Mesenchymal stem cell (in vitro differentiated cells and primary cell): ENCODE results near the gene BCDIN3D.
A peak's percentile ranks its signal among the peaks of the same experiment; 100 is the strongest.

Source experiments
- DNase-seq: peaks from one replicate; pipeline ENCODE4 v3.0.0-alpha.2; 2013
- H2AFZ ChIP-seq: one replicate; pipeline ENCODE4 v1.6.1; 2013; ENCODE audit warnings: low read depth, mild to moderate bottlenecking, control low read depth, inconsistent platforms, low read length, moderate library complexity
- H2AK5ac ChIP-seq: 2 replicates; pipeline ENCODE4 v1.6.1; 2013; ENCODE audit warnings: low read length, moderate library complexity, mild to moderate bottlenecking, inconsistent platforms; ENCODE audit not compliant: severe bottlenecking
- H2BK120ac ChIP-seq: one replicate; pipeline ENCODE4 v1.6.1; 2013; ENCODE audit warnings: low read depth, mild to moderate bottlenecking, inconsistent platforms, low read length, moderate library complexity
- H2BK12ac ChIP-seq, 2 experiments: one replicate each; pipeline ENCODE4 v1.6.1; 2013; ENCODE audit warnings: inconsistent platforms in 2 of 2, low read length in 2 of 2, mild to moderate bottlenecking in 2 of 2, moderate library complexity in 2 of 2, control low read depth in 1 of 2
- H2BK15ac ChIP-seq: one replicate; pipeline ENCODE4 v1.6.1; 2013; ENCODE audit warnings: mild to moderate bottlenecking, low read depth, inconsistent platforms; ENCODE audit not compliant: poor library complexity, severe bottlenecking
- H2BK5ac ChIP-seq: 2 replicates; pipeline ENCODE4 v1.6.1; 2013; ENCODE audit warnings: low read depth, mild to moderate bottlenecking, low read length, control low read depth, inconsistent platforms; ENCODE audit not compliant: poor library complexity, severe bottlenecking
- H3K14ac ChIP-seq, 2 experiments: one replicate each; pipeline ENCODE4 v1.6.1; 2013; ENCODE audit warnings: inconsistent platforms in 2 of 2, low read length in 2 of 2, control low read depth in 1 of 2, mild to moderate bottlenecking in 1 of 2, moderate library complexity in 1 of 2
- H3K18ac ChIP-seq, 2 experiments: one replicate each; pipeline ENCODE4 v1.6.1; 2013; ENCODE audit warnings: inconsistent platforms in 2 of 2, low read length in 2 of 2, control low read depth in 1 of 2, low read depth in 1 of 2, mild to moderate bottlenecking in 1 of 2
- H3K23ac ChIP-seq, 2 experiments: one replicate each; pipeline ENCODE4 v1.6.1; 2013; ENCODE audit warnings: inconsistent platforms in 2 of 2, low read length in 2 of 2, mild to moderate bottlenecking in 2 of 2, moderate library complexity in 2 of 2, control low read depth in 1 of 2
- H3K27ac ChIP-seq: 2 replicates; pipeline ENCODE4 v1.5.1; 2013; ENCODE audit warnings: mild to moderate bottlenecking, moderate library complexity, low read length, control low read depth, inconsistent platforms; ENCODE audit not compliant: poor library complexity, severe bottlenecking
- H3K27me3 ChIP-seq, 2 experiments: 2 replicates each; pipeline versions ENCODE4 v1.6.1 to v1.7.0; 2013; ENCODE audit warnings: low read length in 2 of 2, mild to moderate bottlenecking in 2 of 2, moderate library complexity in 2 of 2, control low read depth in 1 of 2, inconsistent platforms in 1 of 2; ENCODE audit not compliant: control insufficient read depth in 1 of 2, insufficient read depth in 1 of 2
- H3K36me3 ChIP-seq, 2 experiments: 2 replicates each; pipeline versions ENCODE4 v1.6.1 to v1.7.0; 2013; ENCODE audit warnings: low read length in 2 of 2, control low read depth in 1 of 2, inconsistent platforms in 1 of 2, low read depth in 1 of 2, mild to moderate bottlenecking in 1 of 2; ENCODE audit not compliant: insufficient read depth in 2 of 2, control insufficient read depth in 1 of 2
- H3K4ac ChIP-seq, 2 experiments: one replicate each; pipeline ENCODE4 v1.6.1; 2013; ENCODE audit warnings: inconsistent platforms in 2 of 2, low read length in 2 of 2, mild to moderate bottlenecking in 2 of 2, moderate library complexity in 2 of 2, control low read depth in 1 of 2, low read depth in 1 of 2
- H3K4me1 ChIP-seq: 2 replicates; pipeline ENCODE4 v1.6.1; 2013; ENCODE audit warnings: low read depth, low read length, control low read depth; ENCODE audit not compliant: control insufficient read depth, insufficient read depth
- H3K4me2 ChIP-seq: 2 replicates; pipeline ENCODE4 v1.6.1; 2013; ENCODE audit warnings: low read length, mild to moderate bottlenecking, inconsistent platforms; ENCODE audit not compliant: poor library complexity, severe bottlenecking
- H3K4me3 ChIP-seq, 2 experiments: 2 replicates each; pipeline versions ENCODE4 v1.5.1 to v1.7.0; 2013; ENCODE audit warnings: low read length in 2 of 2, mild to moderate bottlenecking in 2 of 2, control low read depth in 1 of 2, low read depth in 1 of 2; ENCODE audit not compliant: insufficient read depth in 1 of 2
- H3K79me1 ChIP-seq: replicated peaks from 2 replicates; pipeline ENCODE4 v1.6.1; 2013; ENCODE audit warnings: mild to moderate bottlenecking, control low read depth, low read length, inconsistent platforms; ENCODE audit not compliant: poor library complexity, severe bottlenecking
- H3K9ac ChIP-seq: 2 replicates; pipeline ENCODE4 v1.7.0; 2013; ENCODE audit warnings: mild to moderate bottlenecking, low read length, moderate library complexity
- H3K9me3 ChIP-seq: 2 replicates; pipeline ENCODE4 v1.7.0; 2013; ENCODE audit warnings: mild to moderate bottlenecking, low read length; ENCODE audit not compliant: control insufficient read depth
- H4K8ac ChIP-seq: one replicate; pipeline ENCODE4 v1.6.1; 2013; ENCODE audit warnings: inconsistent platforms, mild to moderate bottlenecking, low read length, moderate library complexity
- H4K91ac ChIP-seq: one replicate; pipeline ENCODE4 v1.6.1; 2013; ENCODE audit warnings: mild to moderate bottlenecking, low read length, inconsistent platforms
- WGBS: methylation state at CpG from one replicate; pipeline ENCODE4 v1.1.7; 2013; ENCODE audit warnings: mixed read lengths; 5-methylcytosine and 5-hydroxymethylcytosine counted together

Gene BCDIN3D

DNA sequence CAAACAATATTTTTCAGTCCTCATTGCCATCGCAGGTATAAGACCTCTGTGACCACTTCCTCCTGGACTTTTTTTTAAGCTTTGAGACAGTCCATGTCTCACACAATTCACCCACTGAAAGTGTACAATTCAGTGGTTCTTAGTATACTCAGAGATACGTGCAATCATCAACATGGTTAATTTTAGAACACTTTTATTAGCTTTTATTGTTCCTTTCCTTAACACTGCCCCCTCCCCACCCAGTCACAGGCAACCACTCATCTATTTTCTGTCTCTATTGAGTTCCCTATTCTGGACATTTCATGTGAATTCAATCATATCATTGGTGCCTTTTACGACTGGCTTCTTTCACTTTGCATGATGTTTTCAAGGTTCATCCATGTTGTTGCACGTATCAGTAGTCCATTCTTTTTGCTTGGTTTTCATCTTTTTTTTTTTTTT is 30.9 kb downstream of the BCDIN3D start:
- Histone ChIP-seq H3K36me3 (peaks cover 35 to 40% of the 10 kb centered on the region in 2 experiments), H2BK15ac (no peak overlapping the region), H3K4me3 (no peak overlapping the region), H3K4me1 (peaks cover 31% of the 10 kb centered on the region), H3K23ac (no peak overlapping the region), H3K4me2 (no peak overlapping the region), H2AFZ (no peak overlapping the region), H3K9me3 (no peaks in the 10 kb centered on the region), H2BK120ac (no peak overlapping the region), H3K27me3 (no peaks in the 10 kb centered on the region), H3K4ac (no peak overlapping the region), H4K91ac (no peak overlapping the region), H3K27ac (no peak overlapping the region), H3K79me1 (peaks cover 46% of the 10 kb centered on the region), H2AK5ac (no peak overlapping the region), H2BK12ac (no peak overlapping the region), H3K9ac (no peak overlapping the region), H4K8ac (no peak overlapping the region), H3K18ac (no peak overlapping the region), H3K14ac (no peak overlapping the region), H2BK5ac (no peak overlapping the region)
- WGBS: 87% methylated on average over 4 of the region's 4 CpGs
- no peak for DNase-seq

DNA sequence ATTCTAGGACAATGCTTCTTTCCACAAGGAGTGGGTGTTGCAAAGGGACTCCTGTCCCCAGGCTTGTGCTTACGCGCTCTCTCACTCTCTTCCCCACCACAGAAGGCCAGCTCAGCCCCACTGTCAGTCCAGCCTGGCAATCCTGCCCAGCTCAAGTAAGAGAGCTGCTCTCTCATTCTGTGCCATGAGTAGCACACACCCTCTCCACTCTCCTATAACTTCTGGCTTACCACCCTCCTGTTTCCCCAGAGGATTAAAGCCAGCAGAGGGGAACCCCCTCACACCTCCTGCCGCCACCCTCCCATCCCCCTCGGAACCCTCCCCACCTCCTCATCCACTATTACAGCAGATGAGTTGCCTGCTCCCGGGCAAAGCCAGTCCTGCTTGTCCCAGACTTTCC is 31.8 kb downstream of the BCDIN3D start:
- DNase-seq: no peak
- Histone ChIP-seq H3K23ac (no peak overlapping the region), H3K4me3 (no peak overlapping the region), H2BK5ac (peak overlapping the region; percentile 76), H3K4me1 (peaks cover 32% of the 10 kb centered on the region), H3K9ac (no peak overlapping the region), H2BK120ac (no peak overlapping the region), H2AFZ (no peak overlapping the region), H3K14ac (peak overlapping the region in 1 of 2 experiments; percentile 74), H3K18ac (peak overlapping the region in 1 of 2 experiments; percentile 14), H2BK15ac (no peak overlapping the region), H3K27ac (no peak overlapping the region), H3K4ac (no peak overlapping the region), H4K91ac (peak overlapping the region; percentile 34), H3K4me2 (no peak overlapping the region), H3K36me3 (peaks cover 35 to 45% of the 10 kb centered on the region in 2 experiments), H2AK5ac (no peak overlapping the region), H3K27me3 (no peaks in the 10 kb centered on the region), H2BK12ac (no peak overlapping the region), H3K79me1 (peaks cover 53% of the 10 kb centered on the region), H3K9me3 (no peaks in the 10 kb centered on the region), H4K8ac (no peak overlapping the region)
- WGBS: 90% methylated on average over 5 of the region's 5 CpGs

- Histone ChIP-seq H2BK5ac (peak overlapping the region; percentile 20), H3K9me3 (no peaks in the 10 kb centered on the region), H3K18ac (peak overlapping the region; percentile 10 to 70), H4K8ac (peak overlapping the region; percentile 42), H3K9ac (peak overlapping the region; percentile 68), H3K4me1 (peaks cover 32% of the 10 kb centered on the region), H3K79me1 (peaks cover 60% of the 10 kb centered on the region), H3K4me3 (peak overlapping the region in 1 of 2 experiments; percentile 50), H2AFZ (no peak overlapping the region), H3K27ac (no peak overlapping the region), H3K23ac (no peak overlapping the region), H4K91ac (no peak overlapping the region), H2BK15ac (peak overlapping the region; percentile 39), H3K4ac (no peak overlapping the region), H3K36me3 (peaks cover 35 to 48% of the 10 kb centered on the region in 2 experiments), H3K14ac (no peak overlapping the region), H2BK12ac (peak overlapping the region in 1 of 2 experiments; percentile 70), H2AK5ac (no peak overlapping the region), H3K4me2 (no peak overlapping the region), H2BK120ac (no peak overlapping the region), H3K27me3 (no peaks in the 10 kb centered on the region)
- DNase-seq: no peak
- WGBS: 47% methylated on average over 7 of the region's 9 CpGs
Measured at GRCh38 chr12:49809906-49810389, 33.0 kb downstream of the BCDIN3D start.

GRCh38 chr12:49809381-49809905 is 33.5 kb downstream of the BCDIN3D start:
- H2BK5ac ChIP-seq: peak overlapping the region; percentile 20
- no peaks in the 10 kb centered on the region for H3K9me3 ChIP-seq
- H2AFZ ChIP-seq: no peak overlapping the region
- WGBS: no CpG with 5 or more reads among the region's 4 CpGs
- peak overlapping the region in 1 of 2 experiments; percentile 22 for H3K4ac ChIP-seq
- no peaks in the 10 kb centered on the region for H3K27me3 ChIP-seq
- no peak overlapping the region for H2BK15ac ChIP-seq
- H3K4me3 ChIP-seq: peak overlapping the region in 1 of 2 experiments; percentile 50
- peak overlapping the region; percentile 10 to 93 for H3K18ac ChIP-seq
- H3K9ac ChIP-seq: peak overlapping the region; percentile 68
- no peak overlapping the region for H2AK5ac ChIP-seq
- H3K27ac ChIP-seq: no peak overlapping the region
- peak overlapping the region in 1 of 2 experiments; percentile 87 for H3K14ac ChIP-seq
- H3K79me1 ChIP-seq: peaks cover 65% of the 10 kb centered on the region
- H3K36me3 ChIP-seq: peaks cover 36 to 54% of the 10 kb centered on the region in 2 experiments
- H3K4me1 ChIP-seq: peaks cover 32% of the 10 kb centered on the region
- peak overlapping the region in 1 of 2 experiments; percentile 80 for H2BK12ac ChIP-seq
- H4K8ac ChIP-seq: peak overlapping the region; percentile 43
- H3K23ac ChIP-seq: peak overlapping the region in 1 of 2 experiments; percentile 94
- H2BK120ac ChIP-seq: no peak overlapping the region
- peak overlapping the region; percentile 35 for H4K91ac ChIP-seq
- DNase-seq: peak; percentile 53
- H3K4me2 ChIP-seq: no peak overlapping the region
